B cell (primary cell): Measurements from ENCODE around the gene WDR48.

Experiments
- EZH2 ChIP-seq: IDR thresholded peaks from 2 replicates; pipeline ENCODE4 v1.6.1; 2012; ENCODE audit warnings: borderline replicate concordance, low read depth, mild to moderate bottlenecking, moderate library complexity, low read length; ENCODE audit not compliant: insufficient read depth, poor library complexity, severe bottlenecking
- TF ChIP-seq, protein P1 (sequence below): fragments of 200-600 bp; IDR thresholded peaks from one replicate; pipeline ENCODE4 v1.8.0; 2022; ENCODE audit warnings: antibody characterized with exemption, mild to moderate bottlenecking

DNA sequence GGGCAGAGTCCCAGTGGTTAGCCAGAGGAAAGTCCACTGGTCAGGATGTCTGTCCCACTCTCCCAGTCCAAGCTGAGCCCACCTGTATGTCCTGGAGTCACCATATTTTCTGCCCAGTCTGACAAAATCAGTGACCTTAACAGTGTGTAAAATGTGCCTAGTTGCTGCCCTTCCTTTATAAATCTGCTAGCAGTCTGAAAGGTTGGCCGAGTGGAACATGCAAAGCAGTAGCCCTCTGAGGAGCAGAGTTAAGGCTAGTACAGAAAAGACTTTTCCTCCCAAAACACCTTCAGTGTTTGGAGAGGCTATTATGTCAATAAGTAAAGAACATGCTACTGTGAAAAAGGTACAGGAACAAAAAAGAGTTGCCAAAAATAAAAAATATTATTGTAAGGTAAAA is 71.0 kb downstream of the WDR48 start:
- TF ChIP-seq, protein P1, sequence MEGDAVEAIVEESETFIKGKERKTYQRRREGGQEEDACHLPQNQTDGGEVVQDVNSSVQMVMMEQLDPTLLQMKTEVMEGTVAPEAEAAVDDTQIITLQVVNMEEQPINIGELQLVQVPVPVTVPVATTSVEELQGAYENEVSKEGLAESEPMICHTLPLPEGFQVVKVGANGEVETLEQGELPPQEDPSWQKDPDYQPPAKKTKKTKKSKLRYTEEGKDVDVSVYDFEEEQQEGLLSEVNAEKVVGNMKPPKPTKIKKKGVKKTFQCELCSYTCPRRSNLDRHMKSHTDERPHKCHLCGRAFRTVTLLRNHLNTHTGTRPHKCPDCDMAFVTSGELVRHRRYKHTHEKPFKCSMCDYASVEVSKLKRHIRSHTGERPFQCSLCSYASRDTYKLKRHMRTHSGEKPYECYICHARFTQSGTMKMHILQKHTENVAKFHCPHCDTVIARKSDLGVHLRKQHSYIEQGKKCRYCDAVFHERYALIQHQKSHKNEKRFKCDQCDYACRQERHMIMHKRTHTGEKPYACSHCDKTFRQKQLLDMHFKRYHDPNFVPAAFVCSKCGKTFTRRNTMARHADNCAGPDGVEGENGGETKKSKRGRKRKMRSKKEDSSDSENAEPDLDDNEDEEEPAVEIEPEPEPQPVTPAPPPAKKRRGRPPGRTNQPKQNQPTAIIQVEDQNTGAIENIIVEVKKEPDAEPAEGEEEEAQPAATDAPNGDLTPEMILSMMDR = no peak
- TF ChIP-seq EZH2 = no peak
